ENCODE data around the gene CCDC57.

The CCDC57 gene

DNA sequence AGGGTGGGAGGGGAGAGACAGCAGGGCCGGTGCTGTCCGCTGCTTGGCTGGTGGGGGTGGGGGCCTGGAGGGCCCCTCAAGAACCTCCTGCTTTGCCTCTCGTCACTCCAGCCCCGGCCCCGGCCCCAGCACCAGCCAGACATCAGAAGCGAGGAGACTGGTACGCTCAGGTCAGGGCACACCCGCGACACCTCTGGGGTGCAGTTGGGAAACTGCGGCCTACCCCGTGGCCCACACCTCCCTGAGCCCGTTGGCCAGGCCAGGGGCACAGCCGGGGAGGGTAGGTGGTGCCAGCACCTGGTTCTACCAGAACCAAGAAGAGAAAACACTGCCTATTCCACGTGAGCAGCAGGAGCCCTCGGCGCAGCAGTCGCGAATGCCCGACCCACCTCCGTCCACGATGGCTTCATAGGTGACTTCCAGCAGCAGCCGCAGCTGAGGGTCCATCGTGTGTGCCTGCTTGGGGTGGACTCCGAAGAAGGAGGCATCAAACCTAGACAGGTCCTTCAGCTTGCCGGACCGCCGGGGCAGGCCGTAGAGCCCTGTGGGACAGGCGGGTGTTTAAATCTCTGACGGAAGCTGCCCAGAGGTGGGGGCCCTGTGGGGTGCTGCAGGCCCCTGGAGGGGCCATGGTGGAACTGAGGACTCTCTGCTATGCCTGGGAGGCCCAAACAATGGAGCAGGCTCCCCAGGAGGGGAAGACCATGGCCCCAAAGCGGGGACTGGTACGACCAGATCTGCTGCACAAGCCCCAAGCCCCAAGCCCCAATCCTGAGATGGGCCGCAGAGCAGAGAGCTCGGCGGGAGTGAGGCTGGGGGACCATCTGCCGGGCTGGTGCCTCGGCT is 117.5 kb downstream of the CCDC57 start:
- no peak for DNase-seq (ENCODE audit: low read depth in 3 of 3)

DNA sequence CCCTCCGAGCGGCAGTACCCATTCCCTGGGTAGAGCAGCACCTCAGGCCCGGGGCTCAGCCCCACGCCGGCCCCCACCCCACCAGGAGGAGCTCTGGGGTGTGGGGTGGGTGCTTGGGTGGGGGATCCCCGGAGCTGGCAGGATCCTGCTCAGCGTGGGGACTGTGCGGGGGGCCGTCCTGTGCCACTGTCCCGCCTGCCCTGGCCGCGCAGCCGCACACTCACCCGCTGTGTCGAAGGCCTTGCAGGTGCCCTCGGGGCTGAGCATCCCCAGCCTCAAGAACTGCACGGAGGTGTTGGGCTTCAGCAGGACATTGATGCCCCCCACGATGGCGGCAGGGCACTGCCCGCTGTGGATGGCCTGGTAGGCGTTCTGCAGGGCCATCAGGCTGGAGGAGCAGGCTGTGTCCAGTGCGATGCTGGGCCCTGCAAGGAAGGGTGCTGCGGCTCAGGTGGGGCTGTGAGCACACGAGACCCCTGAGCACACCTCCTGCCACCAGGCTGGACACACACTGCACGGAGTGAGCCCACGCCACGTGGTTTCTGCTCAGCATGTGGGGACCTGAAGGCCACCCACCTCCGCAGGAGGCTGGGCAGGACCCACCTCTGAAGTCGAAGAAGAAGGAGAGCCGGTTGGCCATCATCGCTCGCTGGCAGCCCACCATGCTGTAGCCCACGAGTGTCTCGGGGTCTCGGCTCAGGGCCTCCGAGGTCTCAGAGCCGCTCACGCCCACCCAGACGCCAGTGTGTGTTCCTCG is 119.5 kb downstream of the CCDC57 start:
- no peak for DNase-seq (ENCODE audit: low read depth in 3 of 3)

DNA sequence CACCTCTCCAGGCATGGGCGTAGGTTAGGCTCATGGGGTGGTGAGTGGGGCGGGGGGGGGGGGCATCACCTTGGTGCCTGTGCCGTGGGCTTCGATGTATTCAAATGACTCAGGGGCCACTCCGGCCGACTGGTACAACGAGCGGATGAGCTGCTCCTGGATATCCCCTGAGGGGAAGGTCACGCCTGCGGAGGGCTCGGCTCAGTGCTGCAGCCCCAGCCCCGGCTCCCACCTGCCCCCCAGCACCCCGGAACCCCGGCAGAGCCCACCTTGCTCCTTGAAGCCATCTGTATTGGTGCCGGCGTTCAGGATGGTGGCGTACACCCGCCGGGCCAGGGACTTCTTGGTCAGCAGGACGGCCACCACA is 120.0 kb downstream of the CCDC57 start:
- no peak for DNase-seq (ENCODE audit: low read depth in 3 of 3)

DNA sequence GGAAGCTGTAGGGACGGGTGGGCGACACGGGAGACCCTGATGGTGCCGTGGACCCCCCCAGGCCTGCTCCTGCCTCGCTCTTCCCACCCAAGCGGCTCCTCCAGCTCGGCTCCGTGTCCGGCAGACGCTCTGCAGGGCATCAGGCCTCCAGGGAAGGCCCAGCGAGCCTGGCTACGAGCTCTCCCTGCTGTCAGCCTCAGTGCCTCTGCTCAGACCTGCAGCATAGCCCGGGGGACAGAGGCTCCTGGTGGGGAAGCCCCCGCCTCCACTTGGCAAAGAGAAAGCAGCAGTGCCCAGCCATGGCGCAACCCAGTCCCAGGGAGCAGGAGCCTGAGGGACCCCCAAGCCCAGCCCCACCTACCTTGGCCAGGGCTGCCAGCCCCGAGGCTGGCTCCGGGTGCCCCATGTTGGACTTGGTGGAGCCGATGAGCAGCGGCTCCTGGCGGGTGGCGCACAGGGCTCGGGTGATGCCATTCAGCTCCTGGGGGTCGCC is 120.5 kb downstream of the CCDC57 start:
- DNase-seq (ENCODE audit: low read depth in 3 of 3), result no peak

DNA sequence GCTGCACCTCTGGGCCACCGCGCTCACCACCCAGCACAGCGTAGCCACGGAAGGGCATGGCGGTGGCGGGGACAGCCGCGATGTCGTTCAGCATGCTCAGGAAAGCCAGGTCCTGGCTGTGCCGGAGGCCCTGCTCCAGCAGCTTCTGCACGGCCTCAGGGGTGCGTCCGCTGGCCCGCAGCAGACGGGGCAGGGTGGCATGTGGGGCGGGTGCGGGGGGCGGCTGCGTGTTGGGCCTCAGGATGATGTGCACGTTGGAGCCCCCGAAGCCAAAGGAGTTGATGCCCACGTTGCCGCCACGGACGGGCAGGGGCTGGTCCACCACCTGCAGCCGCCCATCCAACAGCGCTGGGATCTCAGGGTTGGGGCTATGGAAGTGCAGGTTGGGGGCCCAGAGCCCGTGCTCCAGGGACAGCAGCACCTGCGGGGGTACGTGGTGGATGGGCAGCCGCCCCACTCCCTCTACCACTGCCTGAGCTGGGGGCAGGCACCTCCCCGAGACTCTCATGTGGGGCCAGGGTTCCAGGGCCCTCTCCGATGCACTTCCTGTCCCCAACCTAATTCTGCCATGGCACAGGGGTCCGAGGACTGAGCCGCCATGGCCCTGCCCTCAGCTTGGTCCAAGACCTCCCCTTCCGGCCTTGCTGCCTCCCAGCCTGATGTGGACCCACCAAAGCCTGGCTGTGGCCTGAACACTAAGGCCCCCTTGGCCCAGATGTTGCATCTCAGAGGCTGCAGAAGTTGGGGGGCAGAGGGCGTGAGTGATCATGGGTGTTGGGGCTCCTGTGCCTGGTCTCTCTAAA is 121.2 kb downstream of the CCDC57 start:
- no peak for DNase-seq (ENCODE audit: low read depth in 3 of 3)

DNA sequence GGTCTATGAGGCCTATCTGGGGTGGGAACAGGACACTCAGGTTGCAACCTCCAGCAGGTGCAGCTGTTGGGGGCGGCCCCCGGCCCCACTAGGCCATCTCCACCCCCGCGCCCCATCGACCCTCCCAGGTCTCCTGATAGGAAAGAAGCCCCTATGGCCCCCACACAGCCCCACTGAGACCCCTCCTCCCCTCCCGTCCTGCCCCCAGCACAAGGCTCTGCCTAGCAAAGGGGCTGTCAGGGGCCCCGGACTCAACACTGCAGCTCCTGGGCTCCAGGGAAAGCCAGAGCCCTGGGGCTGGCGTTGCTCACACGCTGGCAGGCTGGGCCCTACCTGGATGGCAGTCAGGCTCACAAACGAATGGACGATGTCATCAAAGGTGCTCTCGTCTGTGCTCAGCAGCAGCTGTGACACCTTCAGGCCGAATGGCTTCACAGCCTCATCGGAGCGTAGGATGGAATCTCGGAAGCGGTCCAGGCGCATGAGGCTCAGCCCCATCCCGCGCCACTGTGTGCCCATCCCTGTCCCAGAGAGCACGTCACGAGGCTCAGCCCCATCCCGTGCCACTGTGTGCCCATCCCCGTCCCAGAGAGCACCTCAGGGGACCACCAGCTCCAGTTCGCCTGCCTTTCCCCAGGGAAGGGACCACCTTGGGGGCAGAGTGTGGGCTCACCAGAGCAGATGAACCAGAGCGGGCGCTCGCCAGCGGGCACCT is 121.9 kb downstream of the CCDC57 start:
- no peak for DNase-seq (ENCODE audit: low read depth in 3 of 3)

DNA sequence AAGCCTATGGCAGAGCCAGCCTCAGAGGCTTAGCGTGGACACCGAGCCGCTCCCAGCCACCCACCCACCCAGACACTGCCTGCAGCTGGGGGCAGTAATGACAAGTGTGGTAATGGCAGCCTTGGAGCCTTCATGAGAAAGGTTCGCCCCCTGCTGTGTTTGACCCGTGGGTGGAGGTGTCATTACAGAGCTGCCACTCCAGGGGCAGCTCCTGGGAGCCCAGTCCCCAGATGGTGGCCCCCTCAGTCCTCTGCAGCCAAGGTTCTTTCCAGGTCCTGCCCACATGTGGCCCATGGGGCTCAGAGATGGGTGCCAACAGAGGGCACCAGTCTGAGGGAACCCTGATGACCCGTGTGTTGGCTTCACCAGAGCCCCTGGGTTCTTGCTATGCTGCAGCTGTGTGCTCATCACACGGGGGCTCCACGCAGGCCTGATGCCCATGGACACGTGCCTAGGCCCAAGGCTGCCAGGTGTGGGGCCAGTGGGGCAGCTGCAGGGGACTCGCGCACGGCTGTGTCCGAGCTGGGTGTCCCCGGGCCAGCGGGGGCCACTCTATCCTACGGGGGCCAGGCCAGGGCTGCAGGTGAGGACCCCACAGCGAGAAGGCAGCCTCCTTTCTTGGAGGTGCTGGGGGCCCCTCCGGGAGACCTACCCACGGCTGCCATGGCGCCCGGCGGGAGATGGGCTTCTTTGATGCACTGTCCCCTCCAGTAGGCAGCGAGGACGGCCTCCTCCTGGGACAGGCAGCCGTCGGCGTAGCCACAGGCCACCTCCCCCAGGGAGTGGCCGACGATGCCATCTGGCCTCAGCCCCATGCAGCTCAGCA is 122.7 kb downstream of the CCDC57 start:
- no peak for DNase-seq (ENCODE audit: low read depth in 3 of 3)

DNA sequence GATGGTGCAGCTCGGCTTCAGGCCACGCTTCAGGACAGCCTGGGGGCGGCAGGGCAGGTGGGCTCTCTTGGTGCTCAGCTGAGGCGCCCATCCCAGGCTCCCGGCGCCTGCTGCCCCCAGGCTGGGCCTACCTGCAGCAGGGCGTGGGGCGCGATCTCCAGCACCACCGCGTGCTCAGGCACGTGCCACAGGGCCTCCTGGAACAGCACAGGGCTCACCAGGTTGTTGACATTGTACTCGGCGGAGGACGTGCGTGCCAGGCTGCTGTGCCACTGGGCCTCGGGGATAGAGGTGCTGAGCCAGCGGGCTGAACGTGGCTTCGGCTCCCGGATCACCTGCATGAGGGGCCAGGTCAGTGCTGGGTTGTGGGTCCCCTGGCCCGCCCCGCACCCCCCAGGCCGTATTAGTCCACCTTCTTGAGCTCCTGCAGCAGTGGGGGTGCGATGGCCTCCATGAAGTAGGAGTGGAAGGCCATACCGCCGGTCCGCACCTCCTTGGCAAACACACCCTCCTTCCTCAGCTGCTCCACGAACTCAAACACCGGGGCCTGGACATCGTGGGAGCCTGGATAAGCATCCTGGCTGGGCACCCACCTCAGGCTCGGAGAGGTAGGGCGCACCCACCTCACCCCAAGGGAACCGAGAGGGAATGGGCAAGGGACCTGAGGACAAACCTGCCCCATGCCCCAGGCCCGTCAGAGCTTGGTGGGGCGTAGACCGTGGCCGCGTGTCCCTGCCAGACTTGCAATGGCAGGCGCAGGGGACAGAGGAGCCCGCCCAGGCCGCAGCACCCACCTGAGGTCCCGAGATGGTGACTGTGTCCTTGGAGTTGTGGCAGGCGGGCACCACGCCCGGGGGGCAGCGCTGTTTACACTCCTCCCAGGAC is 123.6 kb downstream of the CCDC57 start:
- DNase-seq (ENCODE audit: low read depth in 3 of 3), result no peak

DNA sequence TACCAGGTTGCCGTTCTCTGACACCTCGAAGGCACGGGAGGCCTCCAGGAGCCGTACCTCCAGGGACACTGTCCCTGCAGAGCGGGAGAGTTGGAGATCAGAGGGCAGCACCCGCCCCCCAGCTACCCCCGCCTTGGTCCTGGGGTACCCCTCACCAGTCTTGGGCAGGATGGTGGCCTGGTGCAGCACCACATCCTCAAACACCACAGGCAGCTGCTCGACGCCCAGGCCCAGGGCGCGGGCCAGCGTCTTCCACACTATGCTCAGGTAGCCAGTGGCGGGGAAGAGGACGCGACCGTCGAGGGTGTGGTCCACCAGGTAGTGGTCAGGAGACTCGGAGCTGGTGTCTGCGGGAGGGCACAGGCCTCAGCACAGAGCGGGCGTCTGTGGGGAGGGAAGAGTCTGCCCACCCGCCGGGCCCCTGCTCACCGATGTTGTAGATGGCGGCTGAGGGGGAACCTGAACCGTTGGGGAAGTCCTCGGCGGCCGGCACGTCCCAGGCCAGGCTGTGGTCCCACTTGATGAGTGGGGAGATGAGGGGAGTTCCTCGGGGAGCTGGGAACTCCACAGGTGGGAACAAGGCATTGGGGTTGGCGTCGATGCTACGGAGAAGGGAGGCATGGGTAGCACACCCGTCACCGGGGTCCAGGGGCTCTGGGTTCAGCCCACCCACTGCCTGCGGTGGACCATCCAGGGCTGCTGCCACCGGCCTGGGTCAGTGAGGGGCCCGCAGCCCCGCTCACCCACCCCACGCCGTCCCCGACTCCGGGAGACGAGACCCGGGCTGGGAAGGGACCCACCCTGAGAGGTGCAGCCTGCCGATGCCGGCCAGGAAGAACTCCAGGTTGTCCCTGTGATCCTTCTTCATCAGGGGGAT is 124.4 kb downstream of the CCDC57 start:
- DNase-seq (ENCODE audit: low read depth in 3 of 3), result no peak

DNA sequence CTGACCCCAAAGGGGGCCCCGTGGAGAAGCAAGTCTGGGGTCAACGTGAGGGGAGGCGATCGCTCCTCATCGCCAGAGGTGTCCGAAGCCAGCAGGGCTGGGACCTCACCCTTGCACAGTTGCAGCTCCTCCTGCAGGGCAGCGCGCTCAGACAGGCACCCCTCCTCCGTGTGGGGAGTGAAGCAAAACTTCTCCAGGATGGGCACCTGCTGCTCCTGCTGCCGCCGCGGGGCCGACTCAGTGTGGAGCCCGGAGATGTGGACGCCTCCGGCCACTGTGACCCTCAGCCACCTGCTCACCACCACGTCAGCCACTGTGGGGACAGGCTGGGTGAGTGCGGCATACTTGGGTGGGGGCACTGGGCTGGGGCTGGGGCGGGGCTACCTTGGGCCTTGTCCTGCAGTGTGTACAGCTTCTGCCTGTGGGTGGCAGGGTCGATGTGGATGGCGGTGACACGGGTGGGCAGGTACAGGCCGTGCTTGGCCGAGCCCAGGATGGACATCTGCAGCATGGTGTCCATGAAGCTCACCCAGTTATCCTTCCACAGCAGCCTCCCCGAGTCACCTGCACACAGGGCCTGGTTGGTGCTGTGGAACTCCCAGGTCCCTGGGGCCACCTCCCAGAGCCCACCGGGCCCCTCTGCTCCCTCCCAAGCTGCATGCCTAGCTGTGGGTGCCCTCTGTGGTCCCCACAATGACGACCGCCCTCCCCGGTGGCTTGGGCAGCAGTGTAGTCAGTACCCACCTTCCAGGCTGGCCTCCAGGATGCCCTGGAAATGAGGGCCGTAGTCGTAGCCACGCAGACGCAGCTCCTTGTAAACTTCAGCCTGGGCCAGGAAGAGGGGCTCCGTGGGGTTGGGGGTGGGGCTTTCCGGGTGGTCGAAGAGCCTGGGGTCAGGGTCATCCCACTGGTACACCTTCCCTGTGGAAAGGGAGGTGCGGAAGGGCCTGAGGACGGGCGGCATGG is 125.4 kb downstream of the CCDC57 start:
- DNase-seq (ENCODE audit: low read depth in 3 of 3), result no peak

DNA sequence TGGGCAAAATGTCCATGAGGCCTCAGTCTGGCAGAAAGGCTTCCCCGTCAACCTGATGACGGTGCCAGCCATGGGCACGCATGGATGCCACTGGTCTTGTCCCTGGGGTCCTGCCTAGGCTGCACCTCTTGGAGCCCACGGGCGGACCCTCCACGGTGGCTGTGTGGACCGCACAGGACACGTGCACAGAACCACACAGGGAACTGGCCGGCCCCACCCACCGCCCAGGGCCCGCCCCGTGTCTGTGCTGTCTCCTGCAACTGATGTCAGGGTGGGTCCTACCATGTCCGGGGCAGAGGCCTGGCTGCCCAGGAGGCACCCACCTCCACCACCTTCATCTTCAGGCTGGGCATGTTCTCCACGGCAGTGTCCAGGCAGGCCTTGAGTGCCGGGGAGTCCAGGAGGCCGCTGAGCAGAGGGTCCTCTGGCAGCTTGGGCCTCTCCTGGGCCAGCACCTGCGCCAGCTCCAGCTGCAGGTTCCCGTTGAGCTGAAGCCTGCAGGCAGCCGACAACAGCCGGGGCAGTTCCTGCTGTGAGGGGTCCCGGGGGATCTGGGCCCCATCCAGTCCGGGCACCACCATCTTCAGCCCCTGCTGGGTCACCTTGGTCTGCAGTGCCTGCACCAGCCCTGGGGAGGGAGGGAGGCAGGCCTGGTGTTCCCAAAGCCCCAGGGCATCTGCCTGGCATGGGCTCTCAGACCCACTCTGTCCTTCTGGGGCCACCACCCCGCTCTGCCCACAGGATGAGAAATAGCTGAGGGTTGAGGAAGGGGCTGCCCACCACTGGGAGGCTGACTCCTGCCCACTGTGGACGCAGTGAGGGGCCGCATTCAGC is 126.5 kb downstream of the CCDC57 start:
- DNase-seq (ENCODE audit: low read depth in 3 of 3), result no peak

DNA sequence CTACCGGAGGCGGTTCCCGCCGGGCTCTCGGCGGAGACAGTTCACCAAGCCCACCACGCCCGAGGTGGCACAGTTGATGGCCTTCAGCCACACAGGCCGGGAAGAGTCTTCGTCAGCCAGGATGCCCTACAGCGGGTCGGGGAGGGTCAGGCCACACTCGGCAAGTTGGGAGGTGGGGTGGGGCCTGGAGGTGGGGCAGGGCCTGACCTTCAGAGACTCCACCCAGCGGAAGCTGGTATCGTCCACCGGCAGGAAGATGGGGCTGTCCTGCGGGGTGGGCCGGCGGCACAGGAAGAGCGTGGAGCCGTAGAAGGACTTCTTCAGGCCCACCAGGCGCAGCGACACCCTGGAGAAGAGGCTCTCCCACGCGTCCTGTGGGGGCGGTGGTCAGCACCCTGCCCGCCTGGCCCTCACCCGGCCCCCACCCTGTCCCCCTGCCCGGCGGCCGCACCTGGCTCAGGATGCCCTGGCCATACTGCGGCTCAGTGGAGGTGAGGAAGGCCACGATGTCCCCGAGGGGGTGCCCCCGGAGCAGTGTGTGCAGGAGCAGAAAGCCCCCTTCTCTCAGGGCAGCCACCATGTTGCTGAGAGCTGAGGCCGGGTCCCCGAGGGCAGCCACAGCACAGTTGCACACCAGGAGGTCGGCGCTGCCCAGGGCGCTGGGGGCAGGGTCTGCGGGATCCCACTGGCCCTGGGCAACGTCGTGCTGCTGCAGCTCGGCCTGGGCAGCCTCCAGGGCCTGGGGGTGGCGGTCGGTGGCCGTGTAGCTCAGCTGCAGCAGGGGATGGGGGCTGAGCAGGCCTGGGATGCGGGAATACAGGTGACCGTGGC is 127.4 kb downstream of the CCDC57 start:
- DNase-seq (ENCODE audit: low read depth in 3 of 3), result no peak

DNA sequence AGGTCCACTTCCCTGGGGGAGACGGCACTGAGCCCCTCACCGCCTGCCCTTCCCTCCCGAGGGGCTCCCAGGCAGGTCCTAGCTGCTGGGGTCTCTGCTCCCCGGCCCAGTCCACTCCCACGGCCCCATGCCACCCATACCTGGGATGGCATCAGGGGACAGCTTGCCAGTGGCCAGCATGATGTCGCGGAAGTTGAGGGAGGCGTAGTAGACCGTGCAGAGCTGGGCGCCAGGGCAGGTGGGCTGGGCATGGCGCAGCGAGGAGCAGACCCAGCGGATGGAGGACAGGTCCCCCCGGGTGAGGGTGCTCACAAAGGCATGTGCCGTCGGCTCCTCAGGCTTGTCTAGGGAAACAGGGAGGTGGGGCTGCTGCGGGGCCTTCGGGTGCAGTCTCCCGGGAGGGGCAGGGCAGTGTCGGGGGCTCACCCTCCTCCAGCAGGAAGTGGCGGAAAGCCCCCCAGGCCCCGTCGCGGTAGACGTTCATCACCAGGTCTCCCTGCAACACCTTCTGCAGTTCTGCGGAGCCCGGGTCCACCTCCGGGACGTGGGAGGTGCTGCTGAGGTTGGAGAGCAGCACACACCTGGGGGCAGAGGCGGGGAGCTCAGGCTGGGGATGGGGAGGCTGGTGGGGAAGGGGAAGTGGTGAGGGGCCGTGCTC is 128.1 kb downstream of the CCDC57 start:
- no peak for DNase-seq (ENCODE audit: low read depth in 3 of 3)

DNA sequence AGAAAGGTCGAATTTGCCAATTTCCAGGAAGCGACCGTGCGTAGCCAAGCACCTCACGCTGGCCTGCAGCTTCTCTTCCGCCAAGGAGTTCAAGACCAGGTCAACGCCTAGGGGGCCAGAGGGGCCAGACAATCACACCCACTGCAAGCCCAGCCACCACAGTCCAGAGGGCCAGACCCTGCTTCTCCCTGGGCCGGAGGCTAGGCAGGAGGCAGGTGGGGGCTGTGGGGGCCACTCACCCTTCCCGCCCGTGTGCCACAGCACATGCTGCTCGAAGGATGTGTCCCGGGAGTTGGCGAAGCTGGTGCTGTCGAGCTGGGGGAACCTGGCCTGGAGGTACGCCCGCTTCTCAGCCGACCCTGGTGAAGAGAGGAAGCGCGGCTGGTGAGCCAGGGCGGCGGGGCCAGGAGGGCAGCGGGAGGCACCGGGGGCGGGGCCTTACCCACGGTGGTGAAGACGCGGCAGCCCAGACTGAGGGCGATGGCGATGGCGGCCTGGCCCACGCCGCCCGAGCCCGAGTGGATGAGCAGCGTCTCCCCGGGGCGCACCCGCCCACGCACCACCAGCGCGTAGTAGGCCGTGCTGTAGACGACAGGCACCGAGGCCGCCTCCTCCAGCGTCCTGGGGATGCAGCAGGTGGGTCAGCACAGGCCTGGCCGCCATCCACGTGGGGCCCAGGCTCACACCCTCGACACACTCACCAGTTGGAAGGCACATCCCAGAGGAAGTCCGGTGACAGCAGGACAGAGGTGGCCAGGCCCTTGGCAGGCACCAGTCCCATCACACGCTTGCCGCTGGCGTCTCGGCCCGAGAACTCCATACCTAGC is 128.9 kb downstream of the CCDC57 start:
- no peak for DNase-seq (ENCODE audit: low read depth in 3 of 3)

Data from stimulated activated CD4-positive, alpha-beta T cell treated with anti-CD3 and anti-CD28 coated beads, TNF-alpha, amount 100 ng/mL, for 48 hours (primary cell).